NCI-H2107 treated with DMSO at 0.1 percent for 48 hours (cell line): ENCODE measurements around the gene RNF44.

ENCODE experiments used
- DNase-seq: peaks from one replicate; lab custom pipeline; 2025; ENCODE audit not compliant: unreplicated experiment; lab: John Stamatoyannopoulos, UW

Gene RNF44

GRCh38 chr5:176536902-176537553, at the start of gene RNF44:
RNF44 (minus strand) TSS chr5:176537402; CDS start chr5:176532472, 4,930 bp downstream.
- peak; percentile 82 for DNase-seq

- DNase-seq: no peak
These were observed 45.9 kb upstream of the RNF44 start for GRCh38 chr5:176583076-176583475.

GRCh38 chr5:176581361-176581760, 44.2 kb upstream of the RNF44 start:
- no peak for DNase-seq

- no peak for DNase-seq
These were observed 42.1 kb upstream of the RNF44 start for GRCh38 chr5:176579323-176579722.

- no peak for DNase-seq
These were observed 41.2 kb upstream of the RNF44 start for GRCh38 chr5:176578391-176578808.

GRCh38 chr5:176577312-176578176, 40.3 kb upstream of the RNF44 start:
- DNase-seq: no peak

- no peak for DNase-seq
These were observed 38.6 kb upstream of the RNF44 start for GRCh38 chr5:176575488-176576422.

- DNase-seq: no peak
These were observed 37.9 kb upstream of the RNF44 start for GRCh38 chr5:176575066-176575465.

GRCh38 chr5:176574297-176574591, 37.0 kb upstream of the RNF44 start:
- DNase-seq: no peak

- DNase-seq: peak; percentile 5
These were observed 36.5 kb upstream of the RNF44 start for GRCh38 chr5:176573564-176574296.

- DNase-seq: no peak
These were observed 32.8 kb upstream of the RNF44 start for GRCh38 chr5:176570044-176570443.

- no peak for DNase-seq
These were observed 31.5 kb upstream of the RNF44 start for GRCh38 chr5:176568657-176569056.

GRCh38 chr5:176565760-176566288, 28.6 kb upstream of the RNF44 start:
- no peak for DNase-seq

GRCh38 chr5:176564002-176564401, 26.8 kb upstream of the RNF44 start:
- DNase-seq: no peak

- DNase-seq: no peak
These were observed 25.0 kb upstream of the RNF44 start for GRCh38 chr5:176562189-176562588.

GRCh38 chr5:176561259-176561658, 24.1 kb upstream of the RNF44 start:
- DNase-seq: no peak

- no peak for DNase-seq
These were observed 23.2 kb upstream of the RNF44 start for GRCh38 chr5:176560364-176560763.

- DNase-seq: peak; percentile 14
These were observed 22.5 kb upstream of the RNF44 start for GRCh38 chr5:176559683-176560082.

GRCh38 chr5:176557846-176558245, 20.6 kb upstream of the RNF44 start:
- DNase-seq: no peak

- no peak for DNase-seq
These were observed 16.3 kb upstream of the RNF44 start for GRCh38 chr5:176553260-176554085.
